HG02970 (cell line): ENCODE data around the gene SIVA1.
"Not testable (repeated sequence)": the region's sequence is repeated elsewhere in the genome, so short reads cannot be mapped to it uniquely, and the experiment has no call there.

ENCODE experiments used
- ATAC-seq: cut with Tn5 transposase; IDR thresholded peaks from one replicate; pipeline ENCODE4 v1.9.1; 2021; ENCODE audit warnings: mild to moderate bottlenecking, moderate library complexity, moderate number of reproducible peaks; ENCODE audit not compliant: unreplicated experiment, low FRiP score

SIVA1 gene

GRCh38 chr14:104750056-104750752, 2.7 kb upstream of the SIVA1 start:
- no peak for ATAC-seq

GRCh38 chr14:104750753-104751057, 2.2 kb upstream of the SIVA1 start:
- not testable (repeated sequence) for ATAC-seq

GRCh38 chr14:104751539-104752422, 1.2 kb upstream of the SIVA1 start:
- ATAC-seq = no peak

DNA sequence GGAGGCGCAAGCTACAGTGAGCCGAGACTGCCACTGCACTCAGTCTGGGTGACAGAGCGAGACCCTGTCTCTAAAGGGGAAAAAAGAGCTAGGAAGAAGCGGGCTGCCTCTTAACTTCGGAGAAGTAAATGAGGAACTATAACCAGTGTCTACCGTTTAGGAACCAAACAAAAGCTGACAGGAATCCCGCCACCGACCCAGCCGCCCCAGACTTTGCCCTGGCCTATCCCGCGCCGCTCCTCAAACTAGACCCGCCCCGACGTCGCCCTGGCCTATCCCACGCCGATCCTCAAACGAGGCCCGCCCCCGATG, 568 bp upstream of the SIVA1 start:
- ATAC-seq = no peak

GRCh38 chr14:104753528-104754212, 723 bp downstream of the SIVA1 start:
- no peak for ATAC-seq

GRCh38 chr14:104754213-104754851, 1.4 kb downstream of the SIVA1 start:
- ATAC-seq = no peak

DNA sequence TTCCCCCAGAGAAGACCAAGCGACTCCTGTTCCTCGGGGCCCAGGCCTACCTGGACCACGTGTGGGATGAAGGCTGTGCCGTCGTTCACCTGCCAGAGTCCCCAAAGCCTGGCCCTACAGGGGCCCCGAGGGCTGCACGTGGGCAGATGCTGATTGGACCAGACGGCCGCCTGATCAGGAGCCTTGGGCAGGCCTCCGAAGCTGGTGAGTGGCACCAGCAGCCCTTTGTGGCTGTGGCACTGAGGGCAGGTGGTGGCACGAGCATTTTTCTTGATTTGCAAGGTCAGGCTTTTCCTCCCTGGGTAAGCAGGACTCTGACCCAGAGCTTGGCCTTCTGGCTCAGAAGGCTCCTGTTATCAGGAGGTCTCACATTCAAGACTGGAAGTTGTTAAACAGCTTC, 2.7 kb downstream of the SIVA1 start:
- no peak for ATAC-seq

DNA sequence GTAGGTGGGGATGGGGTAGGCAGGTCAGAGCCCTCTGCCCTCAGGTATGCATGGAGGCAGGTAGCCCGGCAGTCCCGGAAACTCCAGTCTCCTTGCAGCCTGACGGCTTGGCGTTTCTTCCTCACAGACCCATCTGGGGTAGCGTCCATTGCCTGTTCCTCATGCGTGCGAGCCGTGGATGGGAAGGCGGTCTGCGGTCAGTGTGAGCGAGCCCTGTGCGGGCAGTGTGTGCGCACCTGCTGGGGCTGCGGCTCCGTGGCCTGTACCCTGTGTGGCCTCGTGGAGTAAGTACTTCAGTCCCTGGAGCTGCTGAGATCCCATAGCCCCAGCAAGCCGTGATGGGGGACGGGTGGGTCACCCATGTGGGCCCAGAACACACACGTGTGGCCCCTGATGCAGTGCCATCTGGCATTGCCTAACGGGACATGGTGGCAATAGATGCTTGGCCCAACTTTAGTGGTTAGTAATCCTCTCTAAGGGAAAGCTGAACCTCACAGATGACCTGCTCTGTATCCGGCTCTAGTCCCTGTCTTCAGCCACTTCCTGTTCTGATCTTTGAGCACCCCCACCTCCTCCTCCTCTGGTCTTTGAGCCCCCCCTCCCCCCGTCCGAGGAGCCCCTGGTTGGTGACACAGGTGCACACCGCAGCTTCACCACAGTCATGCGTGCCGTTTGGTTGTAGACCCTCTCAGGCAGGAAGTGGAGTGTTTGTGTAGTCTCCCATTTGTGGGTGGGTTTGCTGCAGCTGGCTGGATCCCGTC, 3.7 kb downstream of the SIVA1 start:
- ATAC-seq = no peak

DNA sequence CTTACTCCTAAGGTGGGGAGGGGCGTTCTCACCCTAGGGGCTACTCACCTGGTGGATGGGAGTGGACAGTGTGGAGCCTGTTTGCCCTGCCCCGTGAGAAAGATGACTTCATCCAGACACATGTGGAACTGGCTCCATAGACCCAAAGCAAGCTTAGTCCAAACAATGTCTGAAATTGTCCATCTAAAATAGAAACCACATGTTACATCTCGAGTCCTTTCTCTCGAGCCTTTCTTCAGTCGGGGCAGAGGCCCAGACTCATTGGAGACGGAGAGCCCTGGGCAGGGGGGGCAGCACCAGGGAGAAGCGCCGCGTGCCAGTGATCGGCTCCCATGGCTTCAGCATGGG, 4.3 kb downstream of the SIVA1 start:
- no peak for ATAC-seq

GRCh38 chr14:104757681-104758392, 4.9 kb downstream of the SIVA1 start:
- ATAC-seq = no peak

- no peak for ATAC-seq
Measured at GRCh38 chr14:104758981-104759969, 6.3 kb downstream of the SIVA1 start.

DNA sequence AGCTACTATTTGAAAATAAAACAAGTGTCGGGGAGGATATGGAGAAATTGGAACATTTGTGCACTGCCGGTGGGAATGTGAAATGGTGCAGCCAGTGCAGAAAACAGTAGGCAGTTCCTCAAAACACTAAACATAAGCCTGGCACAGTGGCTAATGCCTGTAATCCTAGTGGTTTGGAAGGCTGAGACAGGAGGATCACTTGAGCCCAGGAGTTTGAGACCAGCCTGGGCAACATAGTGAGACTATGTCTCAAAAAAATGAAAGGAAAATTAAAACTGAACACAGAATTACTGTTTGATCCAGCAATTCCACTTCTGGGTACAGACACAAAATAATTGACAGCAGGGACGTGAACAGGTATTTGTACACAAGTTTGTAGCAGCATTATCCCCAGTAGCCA, 12.6 kb downstream of the SIVA1 start:
- no peak for ATAC-seq

GRCh38 chr14:104766256-104766862, 13.4 kb downstream of the SIVA1 start:
- ATAC-seq = no peak

GRCh38 chr14:104766863-104767633, 14.1 kb downstream of the SIVA1 start:
- no peak for ATAC-seq

- ATAC-seq = no peak
Measured at GRCh38 chr14:104767634-104767918, 14.6 kb downstream of the SIVA1 start.

DNA sequence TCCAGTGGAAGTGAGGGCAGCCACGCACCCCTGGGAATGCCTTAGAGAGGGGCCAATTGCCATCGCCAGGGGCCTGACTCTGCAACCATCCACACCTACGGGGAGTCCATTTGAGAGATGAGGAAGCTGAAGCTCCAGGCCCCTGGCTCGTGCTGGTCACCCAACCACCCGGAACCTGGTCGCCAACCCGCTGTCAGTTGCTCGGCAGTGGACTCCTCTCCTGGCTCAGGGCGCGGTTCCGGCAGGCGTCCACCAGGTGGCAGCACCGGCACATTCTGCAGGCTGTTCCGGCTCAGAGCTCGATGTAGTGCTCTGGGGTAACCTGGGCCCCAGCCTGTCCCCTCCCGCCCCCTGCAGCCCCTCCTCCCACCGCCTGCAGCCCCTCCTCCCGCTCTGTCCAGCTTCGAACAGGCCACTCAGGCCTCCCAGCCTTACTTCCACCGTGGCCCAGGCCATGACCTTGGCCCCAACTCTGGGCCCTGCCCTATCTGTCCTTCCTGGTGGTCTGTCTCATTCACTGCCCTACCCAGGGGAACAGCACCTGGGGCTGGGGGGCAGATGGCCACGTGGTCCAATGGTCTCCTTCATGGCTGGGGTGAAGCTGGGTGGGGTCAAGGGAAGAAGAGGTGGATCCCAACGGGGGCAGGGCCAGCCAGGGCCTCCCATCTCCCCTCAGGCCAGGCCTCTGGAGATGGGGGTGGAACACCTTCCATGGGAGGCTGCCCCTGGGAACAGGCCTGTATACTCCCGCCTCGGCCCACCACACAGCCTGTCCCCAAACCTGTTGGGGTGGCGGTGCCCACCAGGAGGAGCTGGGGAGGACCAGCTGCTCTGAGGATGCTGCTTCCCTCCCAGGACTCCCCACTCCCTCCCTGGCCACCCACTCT, 15.7 kb downstream of the SIVA1 start:
- ATAC-seq = peak; percentile 71
